ENCODE results near the gene FAM222A. TPM values are rescaled to one million over a fixed set of nuclear protein-coding genes. Genes with fewer than 3 reads are reported as not detected.

FAM222A gene
- total RNA-seq, 1 experiment from 2014 or later: 5.5 TPM

DNA sequence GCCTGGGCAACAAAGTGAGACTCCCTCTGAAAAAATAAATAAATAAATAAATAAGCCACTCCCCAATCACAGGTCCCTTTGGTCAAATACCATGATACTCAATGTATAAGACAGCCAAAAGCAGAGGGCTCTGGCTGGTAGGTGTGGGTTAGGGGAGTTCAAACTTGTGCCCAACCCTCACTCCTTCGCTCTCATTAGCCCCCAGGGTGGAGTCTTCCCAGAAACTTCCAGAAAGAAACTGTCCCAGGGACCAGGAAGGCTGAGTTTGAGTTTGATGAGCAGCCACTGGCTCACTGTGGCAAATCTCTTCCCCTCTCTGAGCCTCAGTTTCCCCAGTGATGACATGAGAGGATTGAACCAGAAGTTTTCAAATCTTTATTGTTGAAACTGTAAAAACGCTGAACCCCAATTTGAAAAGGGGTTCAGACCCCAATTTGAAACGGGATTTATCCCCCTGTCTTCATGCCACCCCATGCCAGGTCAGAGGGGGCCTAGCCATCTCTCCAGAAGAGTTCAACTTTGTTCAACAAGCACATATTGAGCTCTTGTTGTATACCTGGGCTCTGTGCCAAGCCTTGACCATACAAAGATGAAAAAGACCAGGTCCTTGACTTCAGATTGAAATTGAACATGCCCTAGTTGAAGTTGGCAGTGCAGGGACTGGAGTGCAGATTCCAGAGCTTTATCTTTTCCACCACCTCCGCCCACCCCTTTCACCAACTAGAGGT, 9.1 kb upstream of the FAM222A start:
- Histone ChIP-seq H3K27ac (ENCODE audit: low read depth, low read length, poor library complexity, severe bottlenecking) (no peak overlapping the region), H3K27me3 (replicated peaks; ENCODE audit: insufficient read depth, low read depth, low read length, poor library complexity) (no peaks in the 10 kb centered on the region), H3K9me3 (ENCODE audit: low read depth, low read length, poor library complexity, severe bottlenecking) (no peaks in the 10 kb centered on the region), H3K4me3 (ENCODE audit: low read depth, low read length, poor library complexity, severe bottlenecking) (no peak overlapping the region), H3K4me1 (ENCODE audit: insufficient read depth, low read length, poor library complexity, severe bottlenecking) (no peaks in the 10 kb centered on the region), H3K36me3 (ENCODE audit: insufficient read depth, low read length, poor library complexity, severe bottlenecking) (no peaks in the 10 kb centered on the region)
- BruUV-seq (replicated peaks): no TSS peak
- no peak for DNase-seq (ENCODE audit: low spot score)
- intact Hi-C loops (cut with micrococcal nuclease; ENCODE audit: unreplicated experiment): no loop called here
- ChIA-PET CTCF (no interaction called here), POLR2A (ENCODE audit: low non-redundant PET) (no interaction called here)
- TF ChIP-seq, protein P1, sequence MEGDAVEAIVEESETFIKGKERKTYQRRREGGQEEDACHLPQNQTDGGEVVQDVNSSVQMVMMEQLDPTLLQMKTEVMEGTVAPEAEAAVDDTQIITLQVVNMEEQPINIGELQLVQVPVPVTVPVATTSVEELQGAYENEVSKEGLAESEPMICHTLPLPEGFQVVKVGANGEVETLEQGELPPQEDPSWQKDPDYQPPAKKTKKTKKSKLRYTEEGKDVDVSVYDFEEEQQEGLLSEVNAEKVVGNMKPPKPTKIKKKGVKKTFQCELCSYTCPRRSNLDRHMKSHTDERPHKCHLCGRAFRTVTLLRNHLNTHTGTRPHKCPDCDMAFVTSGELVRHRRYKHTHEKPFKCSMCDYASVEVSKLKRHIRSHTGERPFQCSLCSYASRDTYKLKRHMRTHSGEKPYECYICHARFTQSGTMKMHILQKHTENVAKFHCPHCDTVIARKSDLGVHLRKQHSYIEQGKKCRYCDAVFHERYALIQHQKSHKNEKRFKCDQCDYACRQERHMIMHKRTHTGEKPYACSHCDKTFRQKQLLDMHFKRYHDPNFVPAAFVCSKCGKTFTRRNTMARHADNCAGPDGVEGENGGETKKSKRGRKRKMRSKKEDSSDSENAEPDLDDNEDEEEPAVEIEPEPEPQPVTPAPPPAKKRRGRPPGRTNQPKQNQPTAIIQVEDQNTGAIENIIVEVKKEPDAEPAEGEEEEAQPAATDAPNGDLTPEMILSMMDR (conservative IDR thresholded peaks at IDR 0.05; ENCODE audit: low read depth, low read length): no peak
- TF ChIP-seq EZH2 (IDR thresholded peaks at IDR 0.05; ENCODE audit: borderline replicate concordance, low read depth, low read length, poor library complexity, severe bottlenecking): no peak

DNA sequence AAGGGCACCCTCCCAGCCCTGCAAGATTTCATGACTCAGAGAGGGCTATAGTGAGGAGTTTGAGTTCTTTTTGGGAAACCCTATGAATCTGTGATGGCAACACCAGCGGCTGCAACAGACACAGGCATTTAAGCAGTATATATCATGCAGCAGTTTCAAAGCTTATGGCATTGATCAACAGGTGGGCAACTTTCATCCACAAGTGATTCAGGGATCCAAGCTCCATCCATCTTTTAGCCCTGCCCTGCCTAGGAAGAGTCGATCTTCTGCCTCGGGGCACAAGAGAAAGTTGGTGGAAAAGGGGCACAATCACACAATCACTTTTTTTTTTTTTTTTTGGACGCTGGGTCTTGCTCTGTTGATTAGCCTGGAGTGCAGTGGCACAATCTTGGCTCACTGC, 8.3 kb upstream of the FAM222A start:
- Histone ChIP-seq H3K4me3 (ENCODE audit: low read depth, low read length, poor library complexity, severe bottlenecking) (no peak overlapping the region), H3K9me3 (ENCODE audit: low read depth, low read length, poor library complexity, severe bottlenecking) (no peaks in the 10 kb centered on the region), H3K4me1 (ENCODE audit: insufficient read depth, low read length, poor library complexity, severe bottlenecking) (no peaks in the 10 kb centered on the region), H3K27me3 (replicated peaks; ENCODE audit: insufficient read depth, low read depth, low read length, poor library complexity) (no peaks in the 10 kb centered on the region), H3K27ac (ENCODE audit: low read depth, low read length, poor library complexity, severe bottlenecking) (no peak overlapping the region), H3K36me3 (ENCODE audit: insufficient read depth, low read length, poor library complexity, severe bottlenecking) (no peaks in the 10 kb centered on the region)
- TF ChIP-seq, protein P1 (conservative IDR thresholded peaks at IDR 0.05; ENCODE audit: low read depth, low read length): no peak
- DNase-seq (ENCODE audit: low spot score): no peak
- POLR2A ChIA-PET (ENCODE audit: low non-redundant PET): no interaction called here
- CTCF ChIA-PET: no interaction called here
- intact Hi-C loops (cut with micrococcal nuclease; ENCODE audit: unreplicated experiment): no loop called here
- no TSS peak for BruUV-seq (replicated peaks)

DNA sequence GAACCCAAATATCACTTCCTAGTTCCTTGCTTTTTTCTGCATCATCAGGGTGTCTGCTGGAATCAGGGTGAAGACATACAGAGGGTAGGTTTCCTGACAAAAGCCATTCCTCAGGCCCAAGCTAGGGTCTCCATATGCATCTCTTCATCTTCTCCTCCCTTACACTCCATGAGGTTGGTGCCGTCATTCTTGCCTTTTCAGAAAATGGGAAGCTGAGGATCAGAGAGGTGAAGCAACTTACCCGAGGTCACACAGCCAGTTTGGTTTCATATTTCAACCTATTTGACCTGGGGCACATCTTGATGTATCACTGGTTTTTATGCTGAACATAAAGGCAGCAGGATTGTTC, 7.3 kb upstream of the FAM222A start:
- H3K4me1 ChIP-seq (ENCODE audit: insufficient read depth, low read length, poor library complexity, severe bottlenecking): no peaks in the 10 kb centered on the region
- H3K27ac ChIP-seq (ENCODE audit: low read depth, low read length, poor library complexity, severe bottlenecking): no peak overlapping the region
- intact Hi-C loops (cut with micrococcal nuclease; ENCODE audit: unreplicated experiment): no loop called here
- no peak for DNase-seq (ENCODE audit: low spot score)
- CTCF ChIA-PET: interaction anchor here (0.5 kb wide), 1 partner anchor 138 kb away, joined by 3 read pairs; no protein-coding TSS in a partner anchor
- no peaks in the 10 kb centered on the region for H3K36me3 ChIP-seq (ENCODE audit: insufficient read depth, low read length, poor library complexity, severe bottlenecking)
- no peak overlapping the region for H3K4me3 ChIP-seq (ENCODE audit: low read depth, low read length, poor library complexity, severe bottlenecking)
- POLR2A ChIA-PET (ENCODE audit: low non-redundant PET): no interaction called here
- H3K27me3 ChIP-seq (replicated peaks; ENCODE audit: insufficient read depth, low read depth, low read length, poor library complexity): no peaks in the 10 kb centered on the region
- BruUV-seq (replicated peaks): no TSS peak
- no peaks in the 10 kb centered on the region for H3K9me3 ChIP-seq (ENCODE audit: low read depth, low read length, poor library complexity, severe bottlenecking)
- TF ChIP-seq, protein P1 (conservative IDR thresholded peaks at IDR 0.05; ENCODE audit: low read depth, low read length): no peak
- no peak for TF ChIP-seq EZH2 (IDR thresholded peaks at IDR 0.05; ENCODE audit: borderline replicate concordance, low read depth, low read length, poor library complexity, severe bottlenecking)
